DOHH2 (cell line): Measurements from ENCODE around the gene PCED1B.

ENCODE experiments used
- EZH2phosphoT487 ChIP-seq: fragments of 200-600 bp; sonication (generic); IDR thresholded peaks from 2 replicates; pipeline ENCODE4 v1.6.1; 2017; ENCODE audit warnings: borderline replicate concordance, mild to moderate bottlenecking, antibody characterized with exemption, low read length, moderate library complexity, mixed read lengths
- TF ChIP-seq, protein P1 (sequence below): fragments of 200-600 bp; sonication (generic); IDR thresholded peaks from one replicate; pipeline ENCODE4 v1.5.1; 2014; ENCODE audit warnings: antibody characterized with exemption, mild to moderate bottlenecking, low read depth, low read length; ENCODE audit not compliant: poor library complexity, severe bottlenecking

GRCh38 chr12:47281667-47282171 lies 202.3 kb downstream of the PCED1B start:
- TF ChIP-seq, protein P1, sequence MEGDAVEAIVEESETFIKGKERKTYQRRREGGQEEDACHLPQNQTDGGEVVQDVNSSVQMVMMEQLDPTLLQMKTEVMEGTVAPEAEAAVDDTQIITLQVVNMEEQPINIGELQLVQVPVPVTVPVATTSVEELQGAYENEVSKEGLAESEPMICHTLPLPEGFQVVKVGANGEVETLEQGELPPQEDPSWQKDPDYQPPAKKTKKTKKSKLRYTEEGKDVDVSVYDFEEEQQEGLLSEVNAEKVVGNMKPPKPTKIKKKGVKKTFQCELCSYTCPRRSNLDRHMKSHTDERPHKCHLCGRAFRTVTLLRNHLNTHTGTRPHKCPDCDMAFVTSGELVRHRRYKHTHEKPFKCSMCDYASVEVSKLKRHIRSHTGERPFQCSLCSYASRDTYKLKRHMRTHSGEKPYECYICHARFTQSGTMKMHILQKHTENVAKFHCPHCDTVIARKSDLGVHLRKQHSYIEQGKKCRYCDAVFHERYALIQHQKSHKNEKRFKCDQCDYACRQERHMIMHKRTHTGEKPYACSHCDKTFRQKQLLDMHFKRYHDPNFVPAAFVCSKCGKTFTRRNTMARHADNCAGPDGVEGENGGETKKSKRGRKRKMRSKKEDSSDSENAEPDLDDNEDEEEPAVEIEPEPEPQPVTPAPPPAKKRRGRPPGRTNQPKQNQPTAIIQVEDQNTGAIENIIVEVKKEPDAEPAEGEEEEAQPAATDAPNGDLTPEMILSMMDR: no peak
- no peak for TF ChIP-seq EZH2phosphoT487
